Activated T-cell treated with anti-CD3 and anti-CD28 coated beads, Interleukin-2, amount 50 U/mL, for 48 hours (primary cell): ENCODE data around the gene ZNF343.
"Not testable (repeated sequence)": the region's sequence is repeated elsewhere in the genome, so short reads cannot be mapped to it uniquely, and the experiment has no call there.

Experiments used
- DNase-seq, 2 experiments: peaks; one replicate each; pipeline ENCODE4 v3.0.0-alpha.2; 2020

The ZNF343 gene

GRCh38 chr20:2521369-2522305, 12.9 kb upstream of the ZNF343 start:
- DNase-seq = peak; percentile 74 to 75

GRCh38 chr20:2520617-2521016, 11.9 kb upstream of the ZNF343 start:
- DNase-seq = no peak

GRCh38 chr20:2519115-2519809, 10.5 kb upstream of the ZNF343 start:
- DNase-seq = no peak

- no peak for DNase-seq
These were observed 9.8 kb upstream of the ZNF343 start for GRCh38 chr20:2518558-2518957.

GRCh38 chr20:2518096-2518495, 9.4 kb upstream of the ZNF343 start:
- no peak for DNase-seq

- no peak for DNase-seq
These were observed 7.7 kb upstream of the ZNF343 start for GRCh38 chr20:2516399-2516798.

- DNase-seq = no peak
These were observed 6.5 kb upstream of the ZNF343 start for GRCh38 chr20:2515203-2515602.

GRCh38 chr20:2509794-2510193, 1.1 kb upstream of the ZNF343 start:
- DNase-seq = no peak

- DNase-seq = no peak
These were observed 710 bp upstream of the ZNF343 start for GRCh38 chr20:2509468-2509781.

- no peak for DNase-seq
These were observed 662 bp downstream of the ZNF343 start for GRCh38 chr20:2507875-2508630.

- DNase-seq = no peak
These were observed 1.3 kb downstream of the ZNF343 start for GRCh38 chr20:2507464-2507863.

- not testable (repeated sequence) for DNase-seq
These were observed 2.3 kb downstream of the ZNF343 start for GRCh38 chr20:2506426-2506825.

GRCh38 chr20:2504803-2505202, 3.9 kb downstream of the ZNF343 start:
- not testable (repeated sequence) for DNase-seq

- not testable (repeated sequence) for DNase-seq
These were observed 5.8 kb downstream of the ZNF343 start for GRCh38 chr20:2502808-2503384.

- DNase-seq = no peak
These were observed 23.1 kb downstream of the ZNF343 start for GRCh38 chr20:2485661-2486060.

GRCh38 chr20:2485080-2485479, 23.6 kb downstream of the ZNF343 start:
- no peak for DNase-seq

- DNase-seq = no peak
These were observed 25.2 kb downstream of the ZNF343 start for GRCh38 chr20:2483504-2483903.

- no peak for DNase-seq
These were observed 28.3 kb downstream of the ZNF343 start for GRCh38 chr20:2480381-2480780.

GRCh38 chr20:2476742-2477615, 31.7 kb downstream of the ZNF343 start:
- DNase-seq = no peak

GRCh38 chr20:2475850-2476741, 32.6 kb downstream of the ZNF343 start:
- DNase-seq = no peak

- no peak for DNase-seq
These were observed 35.2 kb downstream of the ZNF343 start for GRCh38 chr20:2473516-2473915.
